ENCODE measurements around the gene KRTAP20-3. TPM values are rescaled to one million over a fixed set of nuclear protein-coding genes. Genes with fewer than 3 reads are reported as not detected.

KRTAP20-3 gene
- total RNA-seq, 1 donor from 2014 or later = not detected

- no peak for DNase-seq (ENCODE audit: low spot score, unreplicated experiment)
- Mint-ChIP-seq H3K4me3 (ENCODE audit: low read depth) (no peak within 1 kb of the TSS), H3K27me3 (no peaks in the 10 kb centered on the region), H3K9me3 (ENCODE audit: low read depth) (peaks cover 18% of the 10 kb centered on the region), H3K36me3 (ENCODE audit: insufficient read depth) (no peaks in the 10 kb centered on the region), H3K27ac (no peak within 1 kb of the TSS), H3K4me1 (ENCODE audit: low read depth) (no peaks in the 10 kb centered on the region)
- TF ChIP-seq CTCF (IDR thresholded peaks at IDR 0.05; ENCODE audit: unreplicated experiment) = no peak
These were observed 28.8 kb upstream of the KRTAP20-3 start, which contains the start of gene KRTAP6-1 for GRCh38 chr21:30613836-30614235. TSS of gene KRTAP6-1 (minus strand) at chr21:30613930. CDS start at chr21:30613904, 26 bp downstream.

GRCh38 chr21:30615199-30615598 is 27.5 kb upstream of the KRTAP20-3 start:
- TF ChIP-seq CTCF (IDR thresholded peaks at IDR 0.05; ENCODE audit: unreplicated experiment) = no peak
- no peak for DNase-seq (ENCODE audit: low spot score, unreplicated experiment)
- Mint-ChIP-seq H3K4me3 (ENCODE audit: low read depth) (no peak overlapping the region), H3K27ac (no peak overlapping the region), H3K36me3 (ENCODE audit: insufficient read depth) (no peaks in the 10 kb centered on the region), H3K4me1 (ENCODE audit: low read depth) (no peaks in the 10 kb centered on the region), H3K27me3 (no peaks in the 10 kb centered on the region), H3K9me3 (ENCODE audit: low read depth) (peaks cover 17% of the 10 kb centered on the region)

GRCh38 chr21:30616125-30616524 is 26.5 kb upstream of the KRTAP20-3 start, which contains the start of gene KRTAP20-1:
TSS of gene KRTAP20-1 (plus strand) at chr21:30616425. CDS start at chr21:30616455, 30 bp downstream.
- Mint-ChIP-seq H3K27ac (no peak within 1 kb of the TSS), H3K4me3 (ENCODE audit: low read depth) (no peak within 1 kb of the TSS), H3K9me3 (ENCODE audit: low read depth) (peaks cover 10% of the 10 kb centered on the region), H3K36me3 (ENCODE audit: insufficient read depth) (no peaks in the 10 kb centered on the region), H3K27me3 (no peaks in the 10 kb centered on the region), H3K4me1 (ENCODE audit: low read depth) (no peaks in the 10 kb centered on the region)
- TF ChIP-seq CTCF (IDR thresholded peaks at IDR 0.05; ENCODE audit: unreplicated experiment) = no peak
- DNase-seq (ENCODE audit: low spot score, unreplicated experiment) = no peak

- H3K27ac Mint-ChIP-seq = no peak overlapping the region
- TF ChIP-seq CTCF (IDR thresholded peaks at IDR 0.05; ENCODE audit: unreplicated experiment) = no peak
- no peak overlapping the region for H3K4me3 Mint-ChIP-seq (ENCODE audit: low read depth)
- H3K27me3 Mint-ChIP-seq = no peaks in the 10 kb centered on the region
- no peaks in the 10 kb centered on the region for H3K36me3 Mint-ChIP-seq (ENCODE audit: insufficient read depth)
- no peaks in the 10 kb centered on the region for H3K4me1 Mint-ChIP-seq (ENCODE audit: low read depth)
- no peak for DNase-seq (ENCODE audit: low spot score, unreplicated experiment)
- H3K9me3 Mint-ChIP-seq (ENCODE audit: low read depth) = peaks cover 13% of the 10 kb centered on the region
These were observed 22.6 kb upstream of the KRTAP20-3 start for GRCh38 chr21:30620080-30620479.

GRCh38 chr21:30620522-30620921 is 22.1 kb upstream of the KRTAP20-3 start, which contains the start of gene KRTAP20-4:
TSS of gene KRTAP20-4 (plus strand) at chr21:30620627.
- no peak for DNase-seq (ENCODE audit: low spot score, unreplicated experiment)
- no peak for TF ChIP-seq CTCF (IDR thresholded peaks at IDR 0.05; ENCODE audit: unreplicated experiment)
- Mint-ChIP-seq H3K9me3 (ENCODE audit: low read depth) (peaks cover 12% of the 10 kb centered on the region), H3K36me3 (ENCODE audit: insufficient read depth) (no peaks in the 10 kb centered on the region), H3K27me3 (no peaks in the 10 kb centered on the region), H3K27ac (no peak within 1 kb of the TSS), H3K4me3 (ENCODE audit: low read depth) (no peak within 1 kb of the TSS), H3K4me1 (ENCODE audit: low read depth) (no peaks in the 10 kb centered on the region)
